GM19035 (cell line): ENCODE results near the gene RRAGC.
"Not testable (repeated sequence)": the region's sequence is repeated elsewhere in the genome, so short reads cannot be mapped to it uniquely, and the experiment has no call there.

Source experiments
- ATAC-seq: cut with Tn5 transposase; IDR thresholded peaks from one replicate; pipeline ENCODE4 v1.9.1; 2021; ENCODE audit not compliant: unreplicated experiment

RRAGC gene

DNA sequence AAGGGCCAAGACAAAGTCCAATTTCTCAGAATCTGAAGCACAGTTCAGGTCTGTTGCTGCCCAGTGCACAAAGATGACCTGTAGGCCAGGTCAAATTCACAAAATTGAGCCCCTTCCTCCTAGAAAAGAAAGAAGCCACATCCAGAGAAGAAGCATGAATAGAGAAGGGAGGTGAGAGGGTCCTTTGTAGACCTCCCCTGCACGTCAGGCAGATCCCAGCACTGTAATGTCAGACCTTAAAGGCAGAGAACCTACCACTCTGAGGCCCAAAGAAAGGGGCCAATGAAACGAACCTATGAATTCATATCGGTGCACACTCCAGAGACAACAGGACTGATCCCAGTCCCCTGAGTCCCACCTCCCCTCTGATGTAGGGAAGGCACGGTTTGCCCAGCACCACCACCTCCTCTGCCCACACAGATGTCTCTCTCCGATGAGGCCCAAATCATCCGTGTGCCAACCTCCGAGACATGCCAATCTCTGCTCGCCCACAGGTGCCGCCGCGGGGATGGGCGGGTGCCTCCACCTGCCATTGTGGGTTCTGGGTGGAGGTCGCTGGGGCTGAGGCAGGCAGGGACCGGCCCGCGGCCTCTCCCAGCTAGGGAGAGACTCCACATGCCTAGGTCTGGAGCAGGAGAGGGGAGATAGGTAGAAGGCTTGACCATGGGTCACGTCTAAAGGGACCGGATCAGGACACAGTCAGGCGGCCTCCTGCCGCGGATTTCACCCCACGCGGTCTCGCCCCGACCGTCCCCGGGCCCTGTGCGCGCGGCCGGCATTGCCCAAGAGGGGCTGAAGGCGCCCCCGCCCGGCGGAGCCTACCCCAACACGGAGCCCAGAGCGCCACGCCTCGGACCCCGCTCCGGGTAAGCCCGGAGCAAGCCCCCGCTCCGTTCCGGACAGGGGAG is 42.1 kb downstream of the RRAGC start:
- ATAC-seq: no peak

GRCh38 chr1:38815903-38816627 is 43.5 kb downstream of the RRAGC start:
- ATAC-seq: no peak

- ATAC-seq: no peak
These were observed 44.5 kb downstream of the RRAGC start for GRCh38 chr1:38814984-38815464.

- no peak for ATAC-seq
These were observed 45.1 kb downstream of the RRAGC start for GRCh38 chr1:38814444-38814983.

GRCh38 chr1:38812981-38813380 is 46.6 kb downstream of the RRAGC start:
- ATAC-seq: no peak

GRCh38 chr1:38811466-38811865 is 48.1 kb downstream of the RRAGC start:
- ATAC-seq: not testable (repeated sequence)

DNA sequence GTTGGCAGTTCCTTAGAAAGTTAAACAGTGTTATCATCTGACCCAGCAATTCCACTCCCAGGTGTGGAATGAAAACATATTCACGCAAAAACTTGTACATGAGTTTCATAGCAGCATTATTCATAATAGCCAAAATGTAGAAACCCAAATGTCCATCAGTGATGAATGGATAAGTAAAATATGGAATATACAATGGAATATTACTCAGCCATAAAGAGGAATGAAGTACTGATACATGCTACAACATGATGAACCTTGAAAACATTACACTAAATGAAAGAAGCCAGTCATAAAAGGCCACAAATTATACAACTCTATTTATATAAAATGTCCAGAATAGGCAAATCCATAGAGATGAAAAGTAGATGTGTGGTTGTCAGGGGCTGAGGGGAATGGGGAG is 53.5 kb downstream of the RRAGC start:
- ATAC-seq: no peak

- ATAC-seq: no peak
These were observed 54.5 kb downstream of the RRAGC start for GRCh38 chr1:38805036-38805435.

- no peak for ATAC-seq
These were observed 55.3 kb downstream of the RRAGC start for GRCh38 chr1:38804062-38804886.

DNA sequence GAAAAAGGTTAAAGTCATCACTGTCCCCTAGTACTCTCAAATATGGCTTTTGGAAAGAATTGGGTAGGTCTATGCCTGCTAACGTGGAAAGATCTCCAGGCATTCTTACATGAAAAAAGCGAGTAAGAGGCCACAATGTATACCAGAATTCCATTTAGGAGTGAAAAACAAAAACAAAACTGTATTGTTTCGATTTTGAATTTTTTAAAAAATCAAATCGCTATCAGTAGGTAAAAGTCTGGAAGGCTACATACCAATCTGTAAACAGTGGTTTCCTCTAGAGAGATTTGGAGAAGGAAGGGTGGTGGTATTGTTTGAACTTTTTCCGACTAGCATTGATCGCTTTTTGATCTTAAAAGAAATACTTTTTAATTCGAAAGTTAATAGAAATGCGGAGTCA is 55.9 kb downstream of the RRAGC start:
- ATAC-seq: no peak

DNA sequence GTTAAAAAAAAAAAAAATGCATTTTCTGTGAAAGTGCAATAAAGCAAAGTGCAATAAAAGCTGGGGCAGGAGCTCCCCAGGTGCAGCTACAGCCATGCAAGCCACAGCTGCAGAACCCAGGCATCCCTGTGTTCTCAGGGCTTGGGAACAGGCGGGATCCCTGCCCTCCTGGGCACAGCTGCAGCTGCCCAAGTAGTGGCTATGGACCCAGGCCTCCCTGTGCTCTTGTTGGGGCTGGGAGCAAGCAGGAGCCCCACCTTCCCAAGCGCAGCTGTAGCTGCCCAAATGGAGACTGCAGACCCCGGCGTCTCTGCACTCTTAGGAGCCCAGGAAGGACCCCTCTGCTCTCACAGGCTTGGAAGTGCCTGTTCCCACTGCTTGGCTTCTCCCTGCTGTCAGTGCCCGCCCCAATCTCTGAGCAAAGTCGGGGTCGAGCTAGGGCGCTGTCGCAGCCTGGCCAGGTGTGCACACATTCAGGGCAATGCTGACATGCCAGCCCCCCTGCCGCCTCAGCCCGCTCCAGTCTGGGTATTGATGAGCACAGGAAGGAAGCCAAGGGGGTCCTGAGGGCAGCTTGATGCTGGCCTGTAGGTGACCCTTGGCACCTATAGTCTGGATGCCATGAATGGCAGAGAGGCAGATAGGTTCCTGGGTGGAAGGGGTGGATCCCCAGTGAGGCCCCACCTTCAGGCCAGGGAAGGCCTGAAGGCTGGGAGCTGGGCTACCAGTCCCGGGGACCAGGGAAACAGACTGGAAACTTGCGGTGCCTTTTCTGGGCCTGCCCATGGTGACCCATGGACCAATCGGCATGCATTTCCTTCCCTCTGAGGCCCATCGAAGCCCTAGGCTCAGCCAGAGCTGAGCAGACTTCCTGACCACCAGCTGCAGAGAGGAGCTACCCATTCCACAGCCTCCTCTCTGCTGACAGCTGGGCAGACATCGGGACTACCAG is 58.6 kb downstream of the RRAGC start:
- no peak for ATAC-seq

- no peak for ATAC-seq
These were observed 66.3 kb downstream of the RRAGC start for GRCh38 chr1:38793299-38793698.

DNA sequence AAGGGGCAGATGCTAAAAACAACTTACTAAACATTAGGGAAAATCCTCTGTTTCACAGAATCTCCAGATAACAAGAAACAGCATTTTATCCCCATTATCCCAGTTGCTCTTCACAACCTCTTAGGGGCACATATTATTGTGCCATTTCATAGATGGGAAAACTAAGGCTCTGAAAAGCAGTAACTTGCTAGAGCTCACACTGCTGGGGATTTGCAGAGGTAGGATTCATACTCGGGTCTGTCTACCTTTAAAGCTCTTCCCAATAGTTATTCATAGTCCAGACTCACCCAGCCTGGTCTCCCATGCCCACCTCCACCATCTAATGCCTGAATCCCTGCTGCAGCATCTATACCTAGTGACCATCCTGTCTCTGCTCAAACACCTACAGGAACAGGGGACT is 67.7 kb downstream of the RRAGC start:
- ATAC-seq: no peak

DNA sequence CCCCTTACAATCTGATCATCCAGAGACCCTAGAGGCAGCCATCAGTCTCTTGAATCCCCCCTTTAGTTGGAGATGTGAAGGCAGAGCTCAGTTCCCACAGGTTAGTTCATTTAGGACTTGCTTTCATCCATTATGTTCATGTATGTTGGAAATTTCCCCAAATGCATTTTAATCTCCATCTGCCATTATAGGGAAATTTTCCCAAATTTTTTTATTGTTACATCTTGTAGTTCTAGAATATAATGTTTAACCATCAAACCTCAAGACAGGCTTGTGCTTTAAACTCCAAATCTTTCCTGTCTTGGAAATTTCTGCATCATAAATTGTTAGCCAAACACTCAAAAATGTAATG is 68.4 kb downstream of the RRAGC start:
- ATAC-seq: no peak

DNA sequence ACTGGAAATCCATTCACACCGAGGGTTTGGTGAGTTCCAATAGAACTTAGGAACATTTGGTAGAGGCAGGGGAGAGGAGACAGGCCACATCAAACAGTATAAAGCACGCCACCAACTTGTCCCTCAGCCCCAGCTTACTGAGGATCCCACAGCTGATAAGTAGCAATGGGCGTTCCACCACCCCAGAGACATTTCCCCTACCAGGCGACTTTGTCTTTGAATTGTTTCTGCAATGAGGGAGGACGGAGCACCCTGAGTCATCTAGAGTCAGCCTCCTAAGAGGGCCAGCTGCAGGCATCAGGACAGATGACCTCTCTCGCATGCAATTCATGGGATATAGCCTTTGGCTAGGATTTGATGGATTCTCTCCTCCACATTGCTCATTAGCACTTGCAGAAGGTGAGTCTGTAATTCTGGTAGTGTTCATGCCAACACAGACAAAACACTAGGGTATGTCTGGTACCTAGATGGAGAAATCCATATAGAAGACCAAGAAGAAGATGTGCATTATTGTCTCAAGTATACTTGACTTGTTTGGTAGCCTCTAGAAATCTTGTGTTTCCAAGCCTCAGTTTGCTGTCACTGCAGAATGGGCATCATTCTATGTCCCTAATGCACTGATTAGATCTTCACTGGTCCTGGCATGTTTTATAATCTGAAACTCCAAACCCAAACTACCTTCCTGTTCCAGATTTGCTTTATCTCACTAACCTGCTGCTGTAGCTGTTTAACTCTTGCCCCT is 69.0 kb downstream of the RRAGC start:
- ATAC-seq: no peak

- ATAC-seq: no peak
These were observed 69.9 kb downstream of the RRAGC start for GRCh38 chr1:38789498-38790169.

DNA sequence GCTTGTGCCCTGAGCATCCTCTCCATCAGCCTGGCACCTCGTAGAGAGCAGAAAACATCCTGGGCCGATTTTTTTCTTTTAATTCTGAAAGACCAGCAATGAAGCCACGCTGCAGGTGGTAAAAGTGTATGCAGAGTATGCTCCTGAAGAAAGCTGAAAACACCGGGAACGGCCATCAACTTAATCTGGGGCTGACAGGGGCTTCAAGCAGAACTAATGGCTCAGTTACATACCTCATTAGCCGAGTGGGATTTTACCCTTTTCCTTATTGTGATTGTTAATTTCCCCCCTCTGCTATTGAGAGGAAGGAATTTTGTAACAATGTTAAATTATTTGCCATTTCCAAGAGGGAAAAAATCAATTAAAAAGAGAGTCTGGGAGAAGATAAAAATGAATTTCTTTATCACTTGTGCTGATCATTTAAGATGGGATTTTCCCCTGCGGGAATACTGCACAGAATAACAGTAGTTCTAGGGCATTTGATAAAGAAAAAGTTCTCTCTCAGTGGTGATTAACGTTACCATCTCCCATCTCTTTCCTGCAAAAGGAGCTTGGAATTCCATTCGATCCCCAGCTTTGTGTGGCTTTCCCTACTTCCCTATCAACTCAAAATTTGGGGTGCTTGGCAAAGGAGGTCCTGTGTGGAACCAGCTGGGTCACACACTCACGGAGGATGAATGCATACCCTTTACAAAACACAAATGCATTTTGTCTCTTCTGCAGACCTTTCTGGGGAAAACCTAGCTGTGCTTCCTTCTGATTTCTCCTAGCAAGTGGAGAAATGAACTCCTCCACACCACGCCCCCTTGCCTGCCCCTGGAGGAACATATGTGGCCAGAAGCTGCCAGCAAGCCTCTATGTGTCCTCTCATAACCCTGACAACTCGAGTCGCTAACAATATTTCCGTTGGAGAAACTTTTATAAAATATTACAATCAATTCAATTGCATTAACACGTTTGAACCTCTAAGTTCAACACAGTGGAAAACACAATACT is 70.9 kb downstream of the RRAGC start:
- ATAC-seq: no peak
